ENCODE results near the gene LHX3. TPM values are rescaled to one million over a fixed set of nuclear protein-coding genes. Genes with fewer than 3 reads are reported as not detected.
A peak's percentile ranks its signal among the peaks of the same experiment; 100 is the strongest.

LHX3 gene
- total RNA-seq, 1 donor from 2014 or later, result not detected

GRCh38 chr9:136170006-136170901 is 34.7 kb downstream of the LHX3 start:
- no peak for DNase-seq (ENCODE audit: low read depth)
- peak; percentile 83 for TF ChIP-seq CTCF (IDR thresholded peaks at IDR 0.05; ENCODE audit: insufficient read depth, low read length, poor library complexity, severe bottlenecking)

DNA sequence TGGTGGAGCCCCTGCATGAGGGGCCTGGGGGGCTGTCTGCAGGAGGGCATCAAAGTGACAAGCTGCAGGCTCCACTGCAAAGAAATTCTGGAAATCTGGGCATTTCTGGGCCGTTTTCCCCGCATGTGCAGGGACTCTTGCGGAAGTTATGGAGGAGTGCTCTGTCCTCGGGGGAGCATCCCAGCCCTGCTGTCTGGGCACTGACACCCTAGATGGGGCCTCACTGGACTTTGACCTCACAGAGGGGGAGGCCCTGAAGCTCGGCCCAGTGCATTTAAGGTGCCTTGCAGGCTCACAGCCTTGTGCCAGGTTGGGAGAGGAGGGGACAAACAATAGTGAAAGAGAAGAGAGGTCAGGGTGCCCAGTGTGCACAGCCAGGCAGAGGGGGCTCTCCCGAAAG is 35.4 kb downstream of the LHX3 start:
- no peaks in the 10 kb centered on the region for H3K36me3 ChIP-seq (ENCODE audit: control insufficient read depth, insufficient read depth, low read length)
- H3K4me3 ChIP-seq (ENCODE audit: low read depth, low read length), result no peak overlapping the region
- no peak for TF ChIP-seq CTCF (IDR thresholded peaks at IDR 0.05; ENCODE audit: insufficient read depth, low read length, poor library complexity, severe bottlenecking)
- H3K27me3 ChIP-seq (ENCODE audit: control insufficient read depth, insufficient read depth, low read length), result peaks cover 40% of the 10 kb centered on the region
- no peak for DNase-seq (ENCODE audit: low read depth)

More at GRCh38 chr9:136170006-136170901, 34.7 kb downstream of the LHX3 start:
- Histone ChIP-seq H3K36me3 (ENCODE audit: control insufficient read depth, insufficient read depth, low read length) (no peaks in the 10 kb centered on the region), H3K4me3 (ENCODE audit: low read depth, low read length) (no peak overlapping the region), H3K27me3 (ENCODE audit: control insufficient read depth, insufficient read depth, low read length) (peaks cover 45% of the 10 kb centered on the region)

GRCh38 chr9:136163248-136163850 is 41.6 kb downstream of the LHX3 start:
- no peak overlapping the region for H3K4me3 ChIP-seq (ENCODE audit: low read depth, low read length)
- H3K27me3 ChIP-seq (ENCODE audit: control insufficient read depth, insufficient read depth, low read length), result peaks cover 25% of the 10 kb centered on the region
- TF ChIP-seq CTCF (IDR thresholded peaks at IDR 0.05; ENCODE audit: insufficient read depth, low read length, poor library complexity, severe bottlenecking), result no peak
- no peaks in the 10 kb centered on the region for H3K36me3 ChIP-seq (ENCODE audit: control insufficient read depth, insufficient read depth, low read length)
- DNase-seq (ENCODE audit: low read depth), result no peak

GRCh38 chr9:136160995-136161610 is 43.8 kb downstream of the LHX3 start:
- no peak for DNase-seq (ENCODE audit: low read depth)
- Histone ChIP-seq H3K4me3 (ENCODE audit: low read depth, low read length) (no peak overlapping the region), H3K36me3 (ENCODE audit: control insufficient read depth, insufficient read depth, low read length) (no peaks in the 10 kb centered on the region), H3K27me3 (ENCODE audit: control insufficient read depth, insufficient read depth, low read length) (peaks cover 44% of the 10 kb centered on the region)
- TF ChIP-seq CTCF (IDR thresholded peaks at IDR 0.05; ENCODE audit: insufficient read depth, low read length, poor library complexity, severe bottlenecking), result no peak

GRCh38 chr9:136160381-136160841 is 44.5 kb downstream of the LHX3 start:
- Histone ChIP-seq H3K4me3 (ENCODE audit: low read depth, low read length) (no peak overlapping the region), H3K36me3 (ENCODE audit: control insufficient read depth, insufficient read depth, low read length) (no peaks in the 10 kb centered on the region), H3K27me3 (ENCODE audit: control insufficient read depth, insufficient read depth, low read length) (peaks cover 51% of the 10 kb centered on the region)
- no peak for DNase-seq (ENCODE audit: low read depth)
- TF ChIP-seq CTCF (IDR thresholded peaks at IDR 0.05; ENCODE audit: insufficient read depth, low read length, poor library complexity, severe bottlenecking), result no peak
